Subcutaneous abdominal adipose tissue (tissue), 5 donors: Measurements from ENCODE around the gene MYL5.

Experiments used
- H3K27ac ChIP-seq: one replicate; pipeline ENCODE4 v1.7.0; 2013; ENCODE audit warnings: low read depth, mild to moderate bottlenecking, inconsistent platforms, low read length, moderate library complexity
- H3K27me3 ChIP-seq, 5 donors: one replicate each; pipeline ENCODE4 v1.7.0; 2013; ENCODE audit warnings: low read length in 5 of 5, inconsistent platforms in 1 of 5; ENCODE audit not compliant: control insufficient read depth in 5 of 5, insufficient read depth in 4 of 5
- H3K36me3 ChIP-seq, 5 donors: one replicate each; pipeline ENCODE4 v1.7.0; 2013; ENCODE audit warnings: low read length in 5 of 5; ENCODE audit not compliant: control insufficient read depth in 5 of 5, insufficient read depth in 5 of 5
- H3K4me1 ChIP-seq, 5 donors: one replicate each; pipeline ENCODE4 v1.7.0; 2013; ENCODE audit warnings: low read length in 5 of 5, mild to moderate bottlenecking in 3 of 5, moderate library complexity in 1 of 5; ENCODE audit not compliant: control insufficient read depth in 5 of 5, insufficient read depth in 5 of 5
- H3K4me3 ChIP-seq, 5 donors: one replicate each; pipeline ENCODE4 v1.7.0; 2013; ENCODE audit warnings: low read length in 5 of 5, low read depth in 1 of 5
- H3K9ac ChIP-seq, 5 donors: one replicate each; pipeline ENCODE4 v1.7.0; 2013; ENCODE audit warnings: low read length in 5 of 5, mild to moderate bottlenecking in 4 of 5, moderate library complexity in 3 of 5
- H3K9me3 ChIP-seq, 5 donors: one replicate each; pipeline ENCODE4 v1.7.0; 2013; ENCODE audit warnings: low read length in 5 of 5; ENCODE audit not compliant: control insufficient read depth in 5 of 5
- donor health status: healthy.
- donor health status: healthy.
- donor health status: healthy.
- donor health status: healthy.
- donor health status: healthy.

Gene MYL5

GRCh38 chr4:650951-651883 is 23.1 kb upstream of the MYL5 start:
- Histone ChIP-seq H3K9ac (no peak overlapping the region), H3K9me3 (no peaks in the 10 kb centered on the region), H3K27me3 (peaks cover 14 to 60% (median 40%) of the 10 kb centered on the region in 5 donors), H3K4me3 (no peak overlapping the region), H3K27ac (no peak overlapping the region), H3K4me1 (no peaks in the 10 kb centered on the region), H3K36me3 (no peaks in the 10 kb centered on the region)

GRCh38 chr4:651884-652642 is 22.3 kb upstream of the MYL5 start:
- H3K27me3 ChIP-seq = peaks cover 17 to 57% (median 42%) of the 10 kb centered on the region in 5 donors
- no peaks in the 10 kb centered on the region for H3K4me1 ChIP-seq
- H3K9me3 ChIP-seq = no peaks in the 10 kb centered on the region
- H3K9ac ChIP-seq = no peak overlapping the region
- H3K36me3 ChIP-seq = no peaks in the 10 kb centered on the region
- H3K4me3 ChIP-seq = no peak overlapping the region
- H3K27ac ChIP-seq = no peak overlapping the region

GRCh38 chr4:653080-653821 is 21.1 kb upstream of the MYL5 start:
- no peak overlapping the region for H3K27ac ChIP-seq
- no peaks in the 10 kb centered on the region for H3K4me1 ChIP-seq
- no peaks in the 10 kb centered on the region for H3K36me3 ChIP-seq
- H3K4me3 ChIP-seq = no peak overlapping the region
- peaks cover 20 to 53% (median 39%) of the 10 kb centered on the region in 5 donors for H3K27me3 ChIP-seq
- H3K9ac ChIP-seq = no peak overlapping the region
- H3K9me3 ChIP-seq = no peaks in the 10 kb centered on the region

- Histone ChIP-seq H3K27ac (no peak overlapping the region), H3K27me3 (peaks cover 14 to 47% (median 34%) of the 10 kb centered on the region in 5 donors), H3K9me3 (no peaks in the 10 kb centered on the region), H3K4me1 (no peaks in the 10 kb centered on the region), H3K36me3 (no peaks in the 10 kb centered on the region), H3K9ac (no peak overlapping the region), H3K4me3 (no peak overlapping the region)
These were observed 20.4 kb upstream of the MYL5 start for GRCh38 chr4:653831-654502.

GRCh38 chr4:654503-654845 is 19.9 kb upstream of the MYL5 start:
- no peaks in the 10 kb centered on the region for H3K36me3 ChIP-seq
- H3K27me3 ChIP-seq = peaks cover 11 to 46% (median 32%) of the 10 kb centered on the region in 5 donors
- no peak overlapping the region for H3K27ac ChIP-seq
- no peaks in the 10 kb centered on the region for H3K4me1 ChIP-seq
- no peak overlapping the region for H3K4me3 ChIP-seq
- H3K9me3 ChIP-seq = no peaks in the 10 kb centered on the region
- no peak overlapping the region for H3K9ac ChIP-seq

GRCh38 chr4:654871-655463 is 19.4 kb upstream of the MYL5 start:
- Histone ChIP-seq H3K9ac (no peak overlapping the region), H3K27ac (no peak overlapping the region), H3K4me3 (no peak overlapping the region)

GRCh38 chr4:655464-656151 is 18.7 kb upstream of the MYL5 start:
- Histone ChIP-seq H3K27me3 (peaks cover 6 to 35% (median 21%) of the 10 kb centered on the region in 5 donors), H3K4me3 (no peak overlapping the region), H3K9me3 (no peaks in the 10 kb centered on the region)

More at GRCh38 chr4:654871-655463, 19.4 kb upstream of the MYL5 start:
- peaks cover 7 to 42% (median 27%) of the 10 kb centered on the region in 5 donors for H3K27me3 ChIP-seq
- no peaks in the 10 kb centered on the region for H3K9me3 ChIP-seq
- no peaks in the 10 kb centered on the region for H3K36me3 ChIP-seq
- peaks cover 0 to 3% (median 0%) of the 10 kb centered on the region in 5 donors for H3K4me1 ChIP-seq

GRCh38 chr4:656436-657337 is 17.7 kb upstream of the MYL5 start:
- no peak overlapping the region for H3K27ac ChIP-seq
- no peak overlapping the region for H3K9ac ChIP-seq
- no peaks in the 10 kb centered on the region for H3K9me3 ChIP-seq
- H3K4me1 ChIP-seq = peaks cover 0 to 3% (median 0%) of the 10 kb centered on the region in 5 donors
- H3K4me3 ChIP-seq = no peak overlapping the region
- peaks cover 6 to 27% (median 13%) of the 10 kb centered on the region in 5 donors for H3K27me3 ChIP-seq
- no peaks in the 10 kb centered on the region for H3K36me3 ChIP-seq

More at GRCh38 chr4:655464-656151, 18.7 kb upstream of the MYL5 start:
- H3K27ac ChIP-seq = no peak overlapping the region
- no peak overlapping the region for H3K9ac ChIP-seq
- H3K4me1 ChIP-seq = peaks cover 0 to 3% (median 0%) of the 10 kb centered on the region in 5 donors
- no peaks in the 10 kb centered on the region for H3K36me3 ChIP-seq
